Fibroblast of the aortic adventitia (primary cell): ENCODE data around the gene RGS10. TPM values are rescaled to one million over a fixed set of nuclear protein-coding genes. Genes with fewer than 3 reads are reported as not detected.

Experiments used
- DNase-seq: peaks from one replicate; pipeline ENCODE4 v3.0.0-alpha.2; 2010; ENCODE audit warnings: low read depth
- H3K4me3 ChIP-seq: 2 replicates; pipeline ENCODE4 v1.5.1; 2011; ENCODE audit warnings: low read depth, mild to moderate bottlenecking, control low read depth, low read length, moderate library complexity
- total RNA-seq: library from RNA; depleted of rRNA; stranded (reverse); fragments of >200 nt; gene quantifications from 2 replicates; pipeline ENCODE4 v1.2.3, GENCODE V29; 2012; ENCODE audit warnings: low replicate concordance
- TF ChIP-seq, protein P1 (sequence below): IDR thresholded peaks from 2 replicates; pipeline ENCODE4 v1.5.1; 2011; ENCODE audit warnings: mild to moderate bottlenecking, low read length, control low read depth, inconsistent platforms; ENCODE audit not compliant: insufficient read depth

RGS10 gene
- total RNA-seq, 1 donor, result 42.4 TPM

DNA sequence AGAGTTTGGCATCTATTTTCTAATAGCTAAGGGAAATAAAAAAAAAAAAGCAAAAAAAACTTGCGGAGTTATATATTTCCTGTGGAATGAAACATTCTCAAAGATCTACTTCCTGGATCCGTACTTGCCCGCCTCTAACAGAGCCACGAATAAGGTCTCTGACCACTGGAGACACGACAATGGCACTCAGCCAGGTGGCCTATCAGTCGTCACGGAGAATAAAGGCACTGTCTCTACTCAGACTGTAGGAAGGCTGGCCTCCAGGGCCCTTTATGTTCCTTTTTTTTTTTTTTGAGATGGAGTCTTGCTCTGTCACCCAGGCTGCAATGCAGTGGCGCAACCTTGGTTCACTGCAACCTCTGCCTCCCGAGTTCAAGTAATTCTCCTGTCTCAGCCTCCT lies 58.7 kb downstream of the RGS10 start:
- TF ChIP-seq, protein P1, sequence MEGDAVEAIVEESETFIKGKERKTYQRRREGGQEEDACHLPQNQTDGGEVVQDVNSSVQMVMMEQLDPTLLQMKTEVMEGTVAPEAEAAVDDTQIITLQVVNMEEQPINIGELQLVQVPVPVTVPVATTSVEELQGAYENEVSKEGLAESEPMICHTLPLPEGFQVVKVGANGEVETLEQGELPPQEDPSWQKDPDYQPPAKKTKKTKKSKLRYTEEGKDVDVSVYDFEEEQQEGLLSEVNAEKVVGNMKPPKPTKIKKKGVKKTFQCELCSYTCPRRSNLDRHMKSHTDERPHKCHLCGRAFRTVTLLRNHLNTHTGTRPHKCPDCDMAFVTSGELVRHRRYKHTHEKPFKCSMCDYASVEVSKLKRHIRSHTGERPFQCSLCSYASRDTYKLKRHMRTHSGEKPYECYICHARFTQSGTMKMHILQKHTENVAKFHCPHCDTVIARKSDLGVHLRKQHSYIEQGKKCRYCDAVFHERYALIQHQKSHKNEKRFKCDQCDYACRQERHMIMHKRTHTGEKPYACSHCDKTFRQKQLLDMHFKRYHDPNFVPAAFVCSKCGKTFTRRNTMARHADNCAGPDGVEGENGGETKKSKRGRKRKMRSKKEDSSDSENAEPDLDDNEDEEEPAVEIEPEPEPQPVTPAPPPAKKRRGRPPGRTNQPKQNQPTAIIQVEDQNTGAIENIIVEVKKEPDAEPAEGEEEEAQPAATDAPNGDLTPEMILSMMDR, result no peak
- no peak for DNase-seq
- H3K4me3 ChIP-seq, result no peak overlapping the region

DNA sequence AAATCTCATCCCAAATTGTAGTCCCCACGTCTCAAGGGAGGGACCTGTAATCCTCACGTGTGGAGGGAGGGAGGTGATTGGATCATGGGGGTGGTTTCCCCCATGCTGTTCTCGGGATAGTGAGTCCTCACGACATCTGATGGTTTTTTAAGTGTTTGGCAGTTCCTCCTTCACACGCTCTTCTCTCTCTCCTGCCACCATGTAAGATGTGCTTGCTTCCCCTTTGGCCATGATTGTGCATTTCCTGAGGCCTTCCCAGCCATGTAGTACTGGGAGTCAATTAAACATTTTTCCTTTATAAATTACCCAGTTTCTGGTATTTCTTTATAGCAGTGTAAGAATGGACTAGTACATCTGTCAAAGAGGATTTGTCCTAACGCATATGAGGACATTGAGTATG lies 59.5 kb downstream of the RGS10 start:
- DNase-seq, result no peak
- TF ChIP-seq, protein P1, result no peak
- no peak overlapping the region for H3K4me3 ChIP-seq

DNA sequence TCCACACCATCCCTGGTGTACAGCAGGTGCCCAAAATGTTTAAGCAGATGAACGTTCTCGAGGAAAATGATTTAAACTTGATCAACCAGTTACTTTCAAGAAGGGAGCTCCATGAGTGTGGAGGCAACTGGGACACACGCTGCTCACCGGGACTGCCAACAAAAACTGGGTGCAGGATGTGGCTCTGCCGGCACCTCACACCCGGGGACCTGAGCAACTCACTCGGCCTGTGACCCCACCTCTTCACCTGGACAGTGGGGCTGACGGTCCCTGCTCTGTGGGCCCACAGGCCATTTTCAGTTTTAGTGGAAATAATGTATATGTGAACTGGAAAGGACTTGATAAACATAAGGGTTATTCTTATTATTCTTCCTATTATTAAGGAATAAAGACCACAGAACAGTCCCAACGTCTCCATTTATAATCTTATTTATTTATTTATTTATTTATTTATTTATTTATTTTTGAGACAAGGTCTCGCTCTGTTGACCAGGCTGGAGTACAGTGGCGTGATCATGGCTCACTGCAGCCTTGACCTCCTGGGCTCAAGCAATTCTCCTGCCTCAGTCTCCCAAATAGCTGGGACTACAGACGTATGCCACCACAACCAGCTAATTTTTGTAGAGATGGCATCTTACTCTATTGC lies 60.6 kb downstream of the RGS10 start:
- DNase-seq, result no peak
- H3K4me3 ChIP-seq, result no peak overlapping the region
- TF ChIP-seq, protein P1, result no peak

DNA sequence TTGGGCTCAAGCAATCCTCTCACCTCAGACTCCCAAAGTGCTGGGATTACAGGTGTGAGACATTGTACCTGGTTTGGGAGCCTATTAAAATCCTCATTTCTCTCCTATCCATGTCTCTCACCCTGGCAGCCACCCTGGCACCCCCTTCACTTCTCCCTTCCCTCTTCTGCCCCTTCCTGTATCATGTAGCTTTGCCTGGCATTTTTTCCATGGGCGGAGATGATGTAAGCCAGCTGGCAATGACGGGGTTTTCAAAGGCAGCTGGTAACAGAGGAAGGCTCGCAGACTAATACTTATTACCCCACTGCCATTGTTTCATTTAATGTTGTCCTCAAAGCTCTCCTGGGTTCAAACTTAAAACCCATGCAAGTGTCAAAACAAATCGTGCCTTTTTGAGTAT lies 61.9 kb downstream of the RGS10 start:
- no peak overlapping the region for H3K4me3 ChIP-seq
- DNase-seq, result peak; percentile 13
- TF ChIP-seq, protein P1, result no peak

DNA sequence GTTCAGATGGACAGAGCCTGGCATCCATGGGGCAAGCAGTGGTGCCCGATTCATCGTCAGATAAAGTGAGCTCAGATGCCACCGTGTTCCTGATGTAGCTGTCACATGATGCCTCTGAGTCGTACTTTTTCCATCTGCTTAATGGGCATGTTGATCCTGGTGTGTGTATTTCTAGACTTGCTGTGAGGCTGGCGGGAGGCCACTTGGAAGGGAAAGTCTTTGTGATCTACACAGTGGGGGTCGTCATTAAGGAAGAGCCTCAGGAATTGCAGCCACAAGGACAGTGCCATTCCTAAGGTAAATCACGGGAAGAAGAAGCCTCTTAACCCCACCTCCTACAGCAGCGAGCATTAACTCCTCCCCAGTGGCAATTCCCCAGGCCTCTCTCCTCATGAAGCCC lies 63.0 kb downstream of the RGS10 start:
- TF ChIP-seq, protein P1, result no peak
- no peak overlapping the region for H3K4me3 ChIP-seq
- DNase-seq, result no peak

DNA sequence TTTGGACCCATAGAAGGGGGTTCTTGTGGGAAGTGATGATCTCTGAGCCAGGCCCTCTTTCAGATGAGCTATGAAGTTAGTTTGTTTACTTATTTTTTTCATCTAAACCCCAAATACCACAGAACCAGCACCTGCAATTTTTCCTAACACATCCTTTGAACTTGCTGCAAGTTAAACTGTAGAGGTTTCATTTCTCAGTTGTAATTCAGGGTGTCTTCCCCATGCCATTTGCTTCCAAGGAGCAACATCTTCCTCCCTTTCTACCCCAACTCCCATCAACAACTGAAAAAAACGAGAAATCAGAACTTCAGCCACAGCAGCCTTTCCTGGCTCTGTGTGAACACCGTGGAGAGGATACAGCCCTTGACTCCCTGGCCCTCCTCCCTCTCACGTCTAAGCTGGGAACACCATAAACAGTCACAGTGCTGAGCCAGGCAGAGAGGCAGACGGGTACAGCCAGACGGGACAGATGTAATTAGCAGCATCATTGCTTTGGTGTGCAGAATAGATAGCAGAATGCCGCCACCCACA lies 63.6 kb downstream of the RGS10 start:
- TF ChIP-seq, protein P1, result no peak
- no peak overlapping the region for H3K4me3 ChIP-seq
- DNase-seq, result no peak
